ENCODE measurements around the gene RFC2.
A peak's percentile ranks its signal among the peaks of the same experiment; 100 is the strongest.
"Not testable (repeated sequence)": the region's sequence is repeated elsewhere in the genome, so short reads cannot be mapped to it uniquely, and the experiment has no call there.

The RFC2 gene

GRCh38 chr7:74217455-74218342 lies 36.5 kb downstream of the RFC2 start:
- DNase-seq (ENCODE audit: low read depth in 2 of 2): no peak

- DNase-seq (ENCODE audit: low read depth in 2 of 2): no peak
Observed at GRCh38 chr7:74216361-74216761, 37.8 kb downstream of the RFC2 start.

GRCh38 chr7:74215921-74216320 lies 38.3 kb downstream of the RFC2 start:
- no peak for DNase-seq (ENCODE audit: low read depth in 2 of 2)

GRCh38 chr7:74214816-74215630 lies 39.2 kb downstream of the RFC2 start:
- no peak for DNase-seq (ENCODE audit: low read depth in 2 of 2)

GRCh38 chr7:74212661-74213060 lies 41.5 kb downstream of the RFC2 start:
- DNase-seq (ENCODE audit: low read depth in 2 of 2): no peak

GRCh38 chr7:74208241-74208640 lies 46.0 kb downstream of the RFC2 start:
- not testable (repeated sequence) for DNase-seq (ENCODE audit: low read depth in 2 of 2)

- DNase-seq (ENCODE audit: low read depth in 2 of 2): no peak
Observed at GRCh38 chr7:74207586-74207985, 46.6 kb downstream of the RFC2 start.

- DNase-seq (ENCODE audit: low read depth in 2 of 2): peak; percentile 45
Observed at GRCh38 chr7:74206589-74207120, 47.5 kb downstream of the RFC2 start.

- DNase-seq (ENCODE audit: low read depth in 2 of 2): not testable (repeated sequence)
Observed at GRCh38 chr7:74206052-74206451, 48.1 kb downstream of the RFC2 start.

- DNase-seq (ENCODE audit: low read depth in 2 of 2): no peak
Observed at GRCh38 chr7:74203956-74204618, 50.1 kb downstream of the RFC2 start.

- no peak for DNase-seq (ENCODE audit: low read depth in 2 of 2)
Observed at GRCh38 chr7:74202841-74203556, 51.2 kb downstream of the RFC2 start.

- no peak for DNase-seq (ENCODE audit: low read depth in 2 of 2)
Observed at GRCh38 chr7:74199551-74200355, 54.4 kb downstream of the RFC2 start.

- no peak for DNase-seq (ENCODE audit: low read depth in 2 of 2)
Observed at GRCh38 chr7:74197449-74198124, 56.6 kb downstream of the RFC2 start.

GRCh38 chr7:74195968-74196654 lies 58.1 kb downstream of the RFC2 start:
- DNase-seq (ENCODE audit: low read depth in 2 of 2): not testable (repeated sequence)

GRCh38 chr7:74195139-74195860 lies 58.9 kb downstream of the RFC2 start:
- not testable (repeated sequence) for DNase-seq (ENCODE audit: low read depth in 2 of 2)

GRCh38 chr7:74194686-74195085 lies 59.5 kb downstream of the RFC2 start:
- no peak for DNase-seq (ENCODE audit: low read depth in 2 of 2)

- DNase-seq (ENCODE audit: low read depth in 2 of 2): no peak
Observed at GRCh38 chr7:74193913-74194312, 60.3 kb downstream of the RFC2 start.

GRCh38 chr7:74193054-74193453 lies 61.1 kb downstream of the RFC2 start:
- DNase-seq (ENCODE audit: low read depth in 2 of 2): no peak

GRCh38 chr7:74191231-74191630 lies 63.0 kb downstream of the RFC2 start:
- DNase-seq (ENCODE audit: low read depth in 2 of 2): no peak

Measured in stimulated activated CD8-positive, alpha-beta memory T cell treated with anti-CD3 and anti-CD28 coated beads, Interleukin-15, amount 100 ng/mL, for 4 hours (primary cell).